HUES6 (cell line): ENCODE measurements around the gene ADGRG6.
A peak's percentile ranks its signal among the peaks of the same experiment; 100 is the strongest.

ENCODE experiments used
- H3K27ac ChIP-seq: 2 replicates; pipeline ENCODE4 v1.7.0; 2013; ENCODE audit warnings: low read depth, mild to moderate bottlenecking, low read length, inconsistent platforms
- H3K27me3 ChIP-seq: 2 replicates; pipeline ENCODE4 v1.6.1; 2013; ENCODE audit warnings: low read length; ENCODE audit not compliant: control insufficient read depth, insufficient read depth
- H3K36me3 ChIP-seq: 2 replicates; pipeline ENCODE4 v1.6.1; 2013; ENCODE audit warnings: low read length; ENCODE audit not compliant: control insufficient read depth, insufficient read depth
- H3K4me1 ChIP-seq: 2 replicates; pipeline ENCODE4 v1.6.1; 2013; ENCODE audit warnings: low read length; ENCODE audit not compliant: control insufficient read depth, insufficient read depth
- H3K4me3 ChIP-seq: 2 replicates; pipeline ENCODE4 v1.5.1; 2013; ENCODE audit warnings: low read depth, low read length
- H3K9ac ChIP-seq: one replicate; pipeline ENCODE4 v1.6.1; 2013; ENCODE audit warnings: mild to moderate bottlenecking, low read length
- H3K9me3 ChIP-seq: 2 replicates; pipeline ENCODE4 v1.6.1; 2013; ENCODE audit warnings: low read depth, low read length; ENCODE audit not compliant: control insufficient read depth, insufficient read depth

Gene ADGRG6

GRCh38 chr6:142376800-142377496 lies 75.1 kb downstream of the ADGRG6 start:
- H3K27ac ChIP-seq, result peak overlapping the region; percentile 48; the same call in 1 of the 2 replicates
- H3K27me3 ChIP-seq, result no peaks in the 10 kb centered on the region
- H3K36me3 ChIP-seq, result no peaks in the 10 kb centered on the region
- no peak overlapping the region for H3K9ac ChIP-seq
- peaks cover 43% of the 10 kb centered on the region for H3K4me1 ChIP-seq
- no peak overlapping the region for H3K4me3 ChIP-seq
- no peaks in the 10 kb centered on the region for H3K9me3 ChIP-seq

- H3K36me3 ChIP-seq, result no peaks in the 10 kb centered on the region
- H3K9ac ChIP-seq, result no peak overlapping the region
- no peaks in the 10 kb centered on the region for H3K9me3 ChIP-seq
- H3K4me1 ChIP-seq, result peaks cover 40% of the 10 kb centered on the region
- H3K4me3 ChIP-seq, result no peak overlapping the region
- no peak overlapping the region for H3K27ac ChIP-seq
- H3K27me3 ChIP-seq, result no peaks in the 10 kb centered on the region
These were observed 75.7 kb downstream of the ADGRG6 start for GRCh38 chr6:142377497-142377848.

GRCh38 chr6:142378138-142378875 lies 76.5 kb downstream of the ADGRG6 start:
- Histone ChIP-seq H3K9me3 (no peaks in the 10 kb centered on the region), H3K4me1 (peaks cover 38% of the 10 kb centered on the region), H3K27me3 (no peaks in the 10 kb centered on the region), H3K36me3 (no peaks in the 10 kb centered on the region), H3K4me3 (peak overlapping the region; percentile 9; the same call in 1 of the 2 replicates), H3K9ac (no peak overlapping the region), H3K27ac (peak overlapping the region; percentile 77; the same call in 1 of the 2 replicates)

- no peaks in the 10 kb centered on the region for H3K9me3 ChIP-seq
- no peak overlapping the region for H3K4me3 ChIP-seq
- peaks cover 23% of the 10 kb centered on the region for H3K4me1 ChIP-seq
- H3K36me3 ChIP-seq, result no peaks in the 10 kb centered on the region
- H3K27ac ChIP-seq, result no peak overlapping the region
- H3K9ac ChIP-seq, result no peak overlapping the region
- H3K27me3 ChIP-seq, result no peaks in the 10 kb centered on the region
These were observed 78.8 kb downstream of the ADGRG6 start for GRCh38 chr6:142380626-142381025.

GRCh38 chr6:142381181-142381580 lies 79.4 kb downstream of the ADGRG6 start:
- no peak overlapping the region for H3K9ac ChIP-seq
- no peaks in the 10 kb centered on the region for H3K27me3 ChIP-seq
- H3K9me3 ChIP-seq, result no peaks in the 10 kb centered on the region
- H3K4me3 ChIP-seq, result no peak overlapping the region
- H3K27ac ChIP-seq, result no peak overlapping the region
- H3K4me1 ChIP-seq, result peaks cover 23% of the 10 kb centered on the region
- no peaks in the 10 kb centered on the region for H3K36me3 ChIP-seq

GRCh38 chr6:142381845-142382378 lies 80.1 kb downstream of the ADGRG6 start:
- no peak overlapping the region for H3K27ac ChIP-seq
- H3K27me3 ChIP-seq, result no peaks in the 10 kb centered on the region
- no peak overlapping the region for H3K4me3 ChIP-seq
- no peaks in the 10 kb centered on the region for H3K36me3 ChIP-seq
- no peak overlapping the region for H3K9ac ChIP-seq
- H3K9me3 ChIP-seq, result no peaks in the 10 kb centered on the region
- H3K4me1 ChIP-seq, result peaks cover 19% of the 10 kb centered on the region

GRCh38 chr6:142384519-142385254 lies 82.9 kb downstream of the ADGRG6 start:
- Histone ChIP-seq H3K4me1 (no peaks in the 10 kb centered on the region), H3K27me3 (no peaks in the 10 kb centered on the region), H3K9ac (no peak overlapping the region), H3K9me3 (no peaks in the 10 kb centered on the region), H3K36me3 (no peaks in the 10 kb centered on the region), H3K4me3 (no peak overlapping the region), H3K27ac (no peak overlapping the region)

GRCh38 chr6:142385352-142385751 lies 83.5 kb downstream of the ADGRG6 start:
- Histone ChIP-seq H3K27me3 (no peaks in the 10 kb centered on the region), H3K36me3 (no peaks in the 10 kb centered on the region), H3K27ac (no peak overlapping the region), H3K4me1 (no peaks in the 10 kb centered on the region), H3K9me3 (no peaks in the 10 kb centered on the region), H3K4me3 (no peak overlapping the region), H3K9ac (no peak overlapping the region)

GRCh38 chr6:142386657-142387056 lies 84.8 kb downstream of the ADGRG6 start:
- no peak overlapping the region for H3K4me3 ChIP-seq
- H3K9me3 ChIP-seq, result no peaks in the 10 kb centered on the region
- H3K4me1 ChIP-seq, result no peaks in the 10 kb centered on the region
- H3K27ac ChIP-seq, result no peak overlapping the region
- no peak overlapping the region for H3K9ac ChIP-seq
- H3K36me3 ChIP-seq, result no peaks in the 10 kb centered on the region
- H3K27me3 ChIP-seq, result no peaks in the 10 kb centered on the region

GRCh38 chr6:142387997-142388815 lies 86.4 kb downstream of the ADGRG6 start:
- Histone ChIP-seq H3K4me1 (no peaks in the 10 kb centered on the region), H3K9ac (no peak overlapping the region), H3K27ac (no peak overlapping the region), H3K36me3 (no peaks in the 10 kb centered on the region), H3K4me3 (no peak overlapping the region), H3K9me3 (no peaks in the 10 kb centered on the region), H3K27me3 (no peaks in the 10 kb centered on the region)
